HT-29 (cell line): ENCODE measurements around the gene ZDHHC13. TPM values are rescaled to one million over a fixed set of nuclear protein-coding genes. Genes with fewer than 3 reads are reported as not detected.

Experiments used
- DNase-seq: peaks from one replicate; pipeline ENCODE4 v3.0.0-alpha.2; 2015; ENCODE audit warnings: low spot score
- total RNA-seq: library from RNA; depleted of rRNA; stranded (reverse); fragments of >200 nt; shearing (Covaris generic); gene quantifications from 2 replicates; pipeline ENCODE4 v1.2.3, GENCODE V29; 2014; rRNA removed

Gene ZDHHC13
- total RNA-seq, 1 experiment from 2014 or later: 16.1 TPM

DNA sequence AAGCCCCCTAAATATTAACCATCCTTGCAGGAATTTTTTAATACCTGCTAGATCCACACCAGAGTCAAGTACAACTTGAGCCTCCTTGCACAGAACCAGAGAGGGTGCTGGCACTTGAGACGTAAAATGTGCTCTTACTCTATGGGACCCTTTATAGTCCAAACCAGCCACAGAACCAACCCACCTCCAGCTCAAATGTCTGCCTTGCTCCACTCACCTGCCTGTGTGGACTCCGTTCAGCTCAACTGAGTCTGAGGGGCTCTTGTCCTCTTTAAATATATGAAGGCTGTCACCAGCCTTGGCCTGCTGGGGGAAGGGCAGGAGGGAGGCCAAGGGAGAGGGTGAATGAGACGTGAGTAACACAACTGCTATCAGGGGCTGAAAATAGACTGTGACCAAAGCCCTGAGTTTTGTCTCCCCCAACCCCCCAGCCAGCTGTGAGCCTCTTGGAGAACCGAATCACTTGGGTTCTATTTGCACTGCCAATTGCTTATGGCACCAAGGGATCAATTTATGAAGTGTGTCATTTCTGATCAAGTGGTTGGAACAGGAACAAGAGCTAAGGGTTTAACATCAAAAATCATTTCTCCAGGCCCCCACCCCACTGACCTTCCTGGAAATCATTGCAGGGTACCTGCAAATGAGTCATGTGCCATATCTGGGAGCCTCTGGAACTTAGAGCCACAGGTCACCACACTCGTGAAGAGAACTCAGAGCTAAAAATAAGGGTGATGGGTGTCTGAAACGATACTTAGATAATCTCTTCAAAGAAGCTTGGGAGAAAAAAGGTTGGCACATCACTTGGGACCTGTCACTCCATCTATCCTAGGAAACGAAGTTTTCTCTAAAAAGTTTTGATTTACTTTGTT is 85.0 kb downstream of the ZDHHC13 start, which contains the start of gene CSRP3:
TSS of gene CSRP3 (minus strand) at position 247 of the 869 bp plus-strand sequence. CDS start 9,535 bp downstream, outside the sequence.
- DNase-seq: no peak

DNA sequence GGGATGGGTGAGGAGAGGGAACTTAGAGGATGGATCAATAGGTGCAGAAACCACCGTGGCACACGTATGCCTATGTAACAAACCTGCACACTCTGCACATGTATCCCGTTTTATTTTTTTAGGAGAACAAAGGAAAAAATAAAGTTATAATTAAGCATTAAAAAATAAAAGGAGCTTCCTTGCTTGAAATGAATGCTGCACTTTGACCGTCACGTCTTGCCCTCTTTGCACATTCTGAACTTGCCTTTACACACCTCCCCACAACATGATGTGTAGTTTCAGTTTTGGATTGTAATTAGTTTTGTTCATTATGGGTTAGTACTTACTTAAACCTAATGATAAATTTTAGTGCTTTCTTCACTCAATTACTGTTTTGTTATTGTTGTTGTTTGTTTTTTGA is 87.9 kb downstream of the ZDHHC13 start:
- no peak for DNase-seq

GRCh38 chr11:19208181-19208580 is 91.2 kb downstream of the ZDHHC13 start:
- no peak for DNase-seq

- DNase-seq: no peak
These were observed 92.1 kb downstream of the ZDHHC13 start for GRCh38 chr11:19208959-19209546.

DNA sequence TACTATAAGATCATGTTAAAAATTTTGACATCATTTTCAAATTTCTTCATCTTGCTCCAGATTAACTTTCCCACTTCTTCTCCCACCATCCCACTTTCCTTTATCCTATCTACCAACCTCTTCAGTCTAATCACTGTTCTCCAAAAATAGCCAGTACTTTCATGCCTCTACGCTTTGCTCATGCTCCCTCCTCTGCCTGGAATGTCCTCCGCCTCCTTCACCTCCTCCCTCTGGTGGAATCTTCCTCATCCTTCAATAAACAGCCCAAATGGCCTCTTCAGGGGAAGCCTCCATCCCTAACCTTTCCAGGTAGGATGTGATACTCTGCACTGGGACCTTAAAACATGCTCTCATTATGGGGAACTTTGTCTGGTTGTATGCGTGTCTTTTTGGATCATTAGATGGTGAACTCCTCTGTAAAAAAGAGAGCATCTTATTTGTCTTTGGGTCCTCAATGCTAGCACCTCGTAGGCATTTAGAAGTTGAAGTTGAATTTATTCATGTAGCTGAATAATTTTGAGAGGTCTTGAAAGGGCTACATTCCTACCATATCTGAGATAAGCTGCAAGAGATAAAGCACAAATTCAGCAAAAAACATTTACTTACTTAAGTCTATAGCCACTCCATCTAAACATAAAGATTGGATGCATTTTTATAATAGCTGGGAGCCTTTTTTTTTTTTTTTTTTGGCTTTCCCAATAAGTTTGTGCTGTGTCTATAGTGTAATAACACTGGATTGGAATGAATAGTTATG is 92.8 kb downstream of the ZDHHC13 start:
- DNase-seq: no peak

- DNase-seq: no peak
These were observed 99.1 kb downstream of the ZDHHC13 start for GRCh38 chr11:19216021-19216420.

GRCh38 chr11:19216709-19217374 is 99.9 kb downstream of the ZDHHC13 start:
- DNase-seq: no peak

DNA sequence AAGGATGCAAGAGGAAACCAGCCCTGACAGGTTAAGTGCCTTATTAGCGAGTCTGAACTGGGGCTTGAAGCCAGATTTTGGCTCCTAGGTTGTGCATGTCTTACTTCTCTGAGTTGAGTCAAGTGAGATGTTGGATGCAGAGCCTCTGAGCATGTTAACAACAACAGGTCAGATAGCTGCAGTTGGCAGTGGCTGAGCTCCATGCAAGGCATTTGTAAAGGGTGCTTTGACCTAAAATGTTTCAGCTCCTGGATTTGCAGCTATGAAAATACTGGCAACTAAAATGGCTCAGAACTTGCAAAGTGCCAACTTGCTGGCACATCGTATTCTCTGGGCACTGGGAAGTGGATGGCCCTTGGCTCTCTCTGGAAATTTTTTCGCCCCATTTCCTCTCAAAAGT is 101.2 kb downstream of the ZDHHC13 start:
- DNase-seq: no peak

GRCh38 chr11:19218786-19219460 is 102.0 kb downstream of the ZDHHC13 start:
- no peak for DNase-seq

- no peak for DNase-seq
These were observed 104.1 kb downstream of the ZDHHC13 start for GRCh38 chr11:19220903-19221724.

DNA sequence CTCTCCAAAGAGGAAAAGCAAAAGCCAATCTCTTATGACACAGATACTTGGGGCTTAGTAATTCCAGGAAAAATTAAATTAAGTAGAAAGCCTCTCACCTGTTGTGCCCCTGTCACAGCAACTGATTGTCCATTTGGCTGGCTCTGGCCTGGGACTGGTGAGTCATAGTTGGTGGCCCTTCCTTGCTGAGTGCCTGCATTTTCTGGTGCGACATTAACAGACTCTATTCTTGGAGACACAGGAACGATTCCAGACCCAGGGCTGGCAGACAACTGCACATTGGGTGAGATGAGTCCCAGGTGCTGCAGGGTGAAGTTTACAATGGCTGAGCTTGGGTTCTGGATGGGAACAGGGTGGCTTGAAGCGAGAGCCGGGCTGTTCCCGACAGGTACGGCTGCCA is 108.2 kb downstream of the ZDHHC13 start:
- no peak for DNase-seq

GRCh38 chr11:19225581-19225980 is 108.6 kb downstream of the ZDHHC13 start:
- DNase-seq: no peak

Other genes starting within 250 kb of the ZDHHC13 start
- not detected in 2 replicates for gene MRGPRX1, start 177.8 kb upstream of the ZDHHC13 start, total RNA-seq
- not detected in 2 replicates for gene MRGPRX2, start 56.5 kb upstream of the ZDHHC13 start, total RNA-seq
- gene CSRP3, start 84.8 kb downstream of the ZDHHC13 start, total RNA-seq: not detected in 2 replicates
- gene E2F8, start 123.8 kb downstream of the ZDHHC13 start, total RNA-seq: 5.3 and 5.9 TPM in 2 replicates